ENCODE data around the gene DAAM1.

Gene DAAM1

DNA sequence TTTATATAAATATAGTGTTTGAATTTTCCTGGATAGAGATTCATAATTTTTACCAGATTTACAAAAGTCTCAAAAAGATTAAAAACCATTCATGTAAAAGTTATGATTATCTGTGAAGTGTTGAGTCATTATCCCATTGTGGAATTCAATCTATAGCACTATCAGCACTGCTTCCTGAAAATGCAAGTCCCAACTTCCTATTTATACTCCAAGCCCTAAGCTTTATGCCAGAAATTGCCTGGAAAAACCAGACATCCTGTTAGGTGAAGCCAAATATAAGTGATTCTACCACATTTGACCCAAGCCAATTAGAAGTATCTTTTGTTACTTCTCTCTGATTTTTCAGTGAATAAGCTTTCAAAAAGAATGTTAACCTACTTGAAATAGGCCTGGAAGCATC is 147.6 kb downstream of the DAAM1 start:
- in situ Hi-C loops (cut with MboI; ENCODE audit: low sequenced_read_pairs) = no loop called here

GRCh38 chr14:59336706-59337105 is 148.2 kb downstream of the DAAM1 start:
- in situ Hi-C loops (cut with MboI; ENCODE audit: low sequenced_read_pairs) = no loop called here

- in situ Hi-C loops (cut with MboI; ENCODE audit: low sequenced_read_pairs) = no loop called here
Measured at GRCh38 chr14:59337141-59337611, 148.7 kb downstream of the DAAM1 start.

DNA sequence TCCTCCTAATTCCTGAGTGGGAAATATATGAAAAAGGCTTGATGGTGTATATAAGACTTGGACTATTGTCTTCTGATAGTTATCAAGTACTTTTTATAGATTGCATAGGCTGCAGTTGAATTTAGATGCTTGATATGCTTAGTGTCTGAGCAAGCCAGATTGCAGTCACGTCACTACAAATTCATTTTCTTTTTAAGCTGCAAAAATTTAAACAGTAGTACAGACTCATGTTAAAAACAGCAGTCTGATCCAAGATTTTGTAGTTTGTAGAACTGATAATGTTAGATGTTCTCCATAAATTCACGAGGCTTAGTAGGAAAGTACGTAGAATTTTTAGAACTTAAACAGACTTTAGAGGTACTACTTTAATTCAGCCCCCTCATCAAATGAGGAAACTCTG is 150.3 kb downstream of the DAAM1 start:
- in situ Hi-C loops (cut with MboI; ENCODE audit: low sequenced_read_pairs) = no loop called here

- in situ Hi-C loops (cut with MboI; ENCODE audit: low sequenced_read_pairs) = no loop called here
Measured at GRCh38 chr14:59339524-59340330, 151.3 kb downstream of the DAAM1 start.

GRCh38 chr14:59341858-59342477 is 153.5 kb downstream of the DAAM1 start:
- in situ Hi-C loops (cut with MboI; ENCODE audit: low sequenced_read_pairs) = no loop called here

GRCh38 chr14:59342516-59343484 is 154.3 kb downstream of the DAAM1 start:
- in situ Hi-C loops (cut with MboI; ENCODE audit: low sequenced_read_pairs) = no loop called here

DNA sequence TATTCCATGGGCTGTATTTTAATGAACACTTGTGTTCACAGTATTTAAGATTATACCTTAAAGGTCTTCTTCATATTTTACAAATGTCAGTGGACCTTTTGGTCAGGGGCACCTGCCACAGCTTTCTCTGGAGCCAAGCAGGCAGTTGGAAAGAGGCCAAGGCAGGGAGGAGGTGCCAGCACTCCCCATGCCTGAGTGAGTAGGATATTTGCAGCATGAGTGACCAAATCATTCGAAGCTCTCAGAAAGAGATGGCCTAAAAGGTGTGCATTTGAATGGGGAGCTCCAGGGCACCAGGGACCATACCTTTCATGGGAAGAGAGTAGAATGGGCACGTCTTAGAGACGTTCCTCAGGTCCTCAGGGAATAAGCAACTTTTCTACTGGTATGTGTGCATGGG is 155.1 kb downstream of the DAAM1 start:
- in situ Hi-C loops (cut with MboI; ENCODE audit: low sequenced_read_pairs) = no loop called here

DNA sequence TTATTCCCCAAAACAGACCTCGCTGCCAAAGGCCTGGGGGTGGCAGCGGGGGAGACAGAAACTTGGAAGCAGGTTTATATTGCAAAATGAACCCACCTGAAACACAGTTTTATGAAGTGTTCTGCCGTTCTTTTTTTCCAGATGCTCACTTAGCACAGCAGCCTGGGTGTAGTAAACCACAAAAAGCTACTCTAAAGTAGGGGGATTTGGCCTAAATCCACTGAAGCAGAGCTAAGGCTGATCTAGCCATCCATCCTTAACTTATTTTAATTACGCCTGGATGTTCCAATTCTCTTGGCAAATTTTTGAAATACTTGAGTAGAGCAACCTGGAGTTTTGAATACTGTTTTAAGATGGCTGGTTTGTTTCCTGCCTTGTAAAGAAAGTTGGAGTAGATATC is 155.5 kb downstream of the DAAM1 start:
- in situ Hi-C loops (cut with MboI; ENCODE audit: low sequenced_read_pairs) = no loop called here

- in situ Hi-C loops (cut with MboI; ENCODE audit: low sequenced_read_pairs) = no loop called here
Measured at GRCh38 chr14:59344691-59345455, 156.4 kb downstream of the DAAM1 start.

DNA sequence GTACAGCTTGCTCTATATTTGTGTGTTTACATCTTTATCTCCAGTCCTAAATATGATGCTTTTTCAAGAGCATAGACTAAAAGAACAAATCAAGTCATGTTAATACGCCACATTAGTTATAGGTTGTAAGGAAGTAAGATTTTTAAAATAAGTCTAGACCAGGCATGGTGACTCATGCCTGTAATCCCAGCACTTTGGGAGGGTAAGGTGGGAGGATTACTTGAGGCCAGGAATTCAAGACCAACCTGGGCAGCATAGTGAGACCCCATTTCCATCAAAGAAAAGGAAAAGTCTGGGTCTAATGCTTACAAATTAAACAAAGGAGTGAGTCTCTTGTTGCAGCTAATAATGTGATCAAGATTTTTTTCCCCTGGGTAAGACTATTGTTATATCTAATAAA is 157.9 kb downstream of the DAAM1 start:
- in situ Hi-C loops (cut with MboI; ENCODE audit: low sequenced_read_pairs) = no loop called here

GRCh38 chr14:59346796-59347510 is 158.5 kb downstream of the DAAM1 start:
- in situ Hi-C loops (cut with MboI; ENCODE audit: low sequenced_read_pairs) = no loop called here

- in situ Hi-C loops (cut with MboI; ENCODE audit: low sequenced_read_pairs) = no loop called here
Measured at GRCh38 chr14:59347511-59347900, 159.0 kb downstream of the DAAM1 start.

DNA sequence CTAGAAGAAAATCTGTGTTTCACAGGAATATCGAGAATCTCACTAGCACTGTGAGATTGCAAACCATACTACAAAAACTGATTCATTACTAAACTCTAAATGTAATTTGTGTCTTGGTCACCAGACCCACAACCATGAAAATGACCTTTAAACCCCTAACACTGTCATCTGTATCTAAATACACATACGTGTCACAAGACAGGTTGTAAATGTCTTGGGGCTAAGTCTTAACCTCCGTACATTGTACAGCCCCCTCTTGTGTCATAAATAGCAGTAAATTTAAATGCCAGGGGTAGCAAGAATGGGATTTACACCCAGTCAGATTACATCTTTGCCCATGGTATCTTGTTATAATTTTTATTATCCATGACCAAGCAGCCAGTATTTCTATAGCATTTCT is 159.4 kb downstream of the DAAM1 start:
- in situ Hi-C loops (cut with MboI; ENCODE audit: low sequenced_read_pairs) = no loop called here

DNA sequence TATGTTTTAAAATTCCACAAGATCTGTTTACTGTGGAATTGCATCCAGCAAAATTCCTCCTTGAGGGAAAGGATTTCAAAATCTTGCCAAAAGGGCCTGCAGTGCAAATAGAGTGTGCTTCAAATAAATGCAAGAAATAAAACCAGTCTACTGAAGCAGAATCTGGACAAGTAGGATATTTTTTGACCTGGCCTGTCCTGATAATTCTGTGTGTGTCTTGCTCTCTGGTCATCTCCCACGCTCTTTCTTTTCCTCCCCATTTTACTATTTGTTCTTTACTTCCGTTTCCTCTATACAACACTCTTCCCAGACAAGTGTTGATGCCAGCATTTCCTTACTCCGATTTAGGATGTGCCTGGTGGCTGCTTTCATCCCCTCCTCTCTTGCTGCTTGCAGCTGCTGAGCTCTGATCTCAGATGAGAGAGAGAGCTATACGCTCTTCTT is 160.8 kb downstream of the DAAM1 start:
- in situ Hi-C loops (cut with MboI; ENCODE audit: low sequenced_read_pairs) = no loop called here

DNA sequence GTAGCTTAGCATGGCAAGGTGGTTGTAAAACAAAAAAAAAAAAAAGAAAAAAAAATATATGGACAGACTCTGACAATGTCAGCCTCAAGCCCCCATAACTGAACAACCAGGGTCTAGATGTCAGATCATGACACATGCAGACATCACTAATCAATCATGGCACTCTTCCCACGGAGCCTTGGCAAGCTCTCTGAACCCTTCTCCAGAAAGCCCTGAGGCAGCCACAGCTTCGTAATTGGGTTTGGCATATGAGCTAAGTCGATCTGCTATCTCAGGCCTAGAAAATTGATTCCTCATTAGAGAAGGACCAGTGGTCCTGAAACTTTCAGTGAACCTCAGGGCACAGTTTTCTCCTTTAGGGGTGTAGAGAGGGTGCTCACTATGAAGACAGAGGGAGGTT is 164.5 kb downstream of the DAAM1 start:
- in situ Hi-C loops (cut with MboI; ENCODE audit: low sequenced_read_pairs) = no loop called here

DNA sequence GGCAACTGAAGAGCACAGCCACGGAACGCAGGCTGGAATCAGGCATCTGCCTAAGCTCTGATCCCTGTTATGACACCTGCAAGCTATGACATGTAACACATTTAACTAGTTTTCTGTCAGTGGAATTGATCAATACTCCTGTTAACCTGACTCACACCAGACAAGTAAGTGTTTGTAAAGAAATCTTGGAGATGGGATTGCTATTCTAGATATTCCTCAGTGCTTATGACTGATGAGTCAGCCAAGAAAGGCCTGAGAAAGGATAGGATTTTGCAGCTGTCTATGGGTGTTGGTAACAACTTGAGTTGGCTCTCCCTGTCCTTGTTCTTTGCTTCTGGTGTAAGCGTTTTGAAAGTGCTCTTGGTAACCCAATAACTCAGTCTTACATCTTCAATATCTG is 166.2 kb downstream of the DAAM1 start:
- in situ Hi-C loops (cut with MboI; ENCODE audit: low sequenced_read_pairs) = no loop called here

GRCh38 chr14:59355091-59355490 is 166.6 kb downstream of the DAAM1 start:
- in situ Hi-C loops (cut with MboI; ENCODE audit: low sequenced_read_pairs) = no loop called here

DNA sequence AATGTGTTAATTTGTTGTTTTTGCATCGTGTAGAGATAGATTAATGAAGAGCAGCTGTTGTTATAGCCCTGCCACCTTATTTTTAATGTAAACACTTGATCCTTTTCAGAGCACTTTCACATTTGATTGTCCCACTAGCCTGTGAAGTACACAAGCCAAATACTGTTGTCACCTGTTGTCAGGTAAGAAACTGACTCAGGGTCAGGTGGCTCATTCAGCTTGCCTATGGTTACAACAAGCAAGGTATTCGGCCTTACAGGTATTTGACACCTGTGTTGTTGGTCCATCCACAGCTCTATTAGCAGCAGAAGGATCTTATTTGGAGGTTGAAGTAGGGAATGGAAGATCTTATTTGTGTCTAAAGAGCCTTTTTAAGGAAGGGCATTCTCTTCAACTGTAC is 167.8 kb downstream of the DAAM1 start:
- in situ Hi-C loops (cut with MboI; ENCODE audit: low sequenced_read_pairs) = no loop called here

- in situ Hi-C loops (cut with MboI; ENCODE audit: low sequenced_read_pairs) = no loop called here
Measured at GRCh38 chr14:59356767-59357166, 168.3 kb downstream of the DAAM1 start.
